HG03196 (cell line): ENCODE results near the gene GDAP1L1.
"Not testable (repeated sequence)": the region's sequence is repeated elsewhere in the genome, so short reads cannot be mapped to it uniquely, and the experiment has no call there.

Source experiments
- ATAC-seq: cut with Tn5 transposase; IDR thresholded peaks from one replicate; pipeline ENCODE4 v1.9.1; 2021; ENCODE audit not compliant: unreplicated experiment

Gene GDAP1L1

GRCh38 chr20:44219170-44219730 lies 27.9 kb upstream of the GDAP1L1 start:
- no peak for ATAC-seq

- ATAC-seq: no peak
Measured at GRCh38 chr20:44219791-44220190, 27.3 kb upstream of the GDAP1L1 start.

- no peak for ATAC-seq
Measured at GRCh38 chr20:44221368-44221954, 25.6 kb upstream of the GDAP1L1 start.

GRCh38 chr20:44222027-44222426 lies 25.1 kb upstream of the GDAP1L1 start:
- no peak for ATAC-seq

- ATAC-seq: no peak
Measured at GRCh38 chr20:44222633-44223368, 24.3 kb upstream of the GDAP1L1 start.

GRCh38 chr20:44223721-44224120 lies 23.4 kb upstream of the GDAP1L1 start:
- ATAC-seq: no peak

GRCh38 chr20:44224637-44225036 lies 22.5 kb upstream of the GDAP1L1 start:
- ATAC-seq: no peak

- ATAC-seq: no peak
Measured at GRCh38 chr20:44228465-44229258, 18.4 kb upstream of the GDAP1L1 start.

GRCh38 chr20:44231193-44231592 lies 15.9 kb upstream of the GDAP1L1 start:
- no peak for ATAC-seq

GRCh38 chr20:44231713-44232468 lies 15.2 kb upstream of the GDAP1L1 start:
- ATAC-seq: no peak

GRCh38 chr20:44232469-44232856 lies 14.6 kb upstream of the GDAP1L1 start:
- ATAC-seq: not testable (repeated sequence)

- no peak for ATAC-seq
Measured at GRCh38 chr20:44233436-44234016, 13.6 kb upstream of the GDAP1L1 start.

GRCh38 chr20:44234566-44235317 lies 12.4 kb upstream of the GDAP1L1 start:
- no peak for ATAC-seq

- no peak for ATAC-seq
Measured at GRCh38 chr20:44235702-44236101, 11.4 kb upstream of the GDAP1L1 start.

GRCh38 chr20:44236840-44237239 lies 10.3 kb upstream of the GDAP1L1 start:
- ATAC-seq: not testable (repeated sequence)

GRCh38 chr20:44241796-44242195 lies 5.3 kb upstream of the GDAP1L1 start:
- no peak for ATAC-seq

GRCh38 chr20:44245977-44246376 lies 1.1 kb upstream of the GDAP1L1 start:
- ATAC-seq: no peak

- ATAC-seq: no peak
Measured at GRCh38 chr20:44247586-44248409, 690 bp downstream of the GDAP1L1 start.

GRCh38 chr20:44248410-44248759 lies 1.3 kb downstream of the GDAP1L1 start:
- ATAC-seq: no peak
